GM12891 (cell line): ENCODE results near the gene LAYN.

Source experiments
- POLR2A ChIP-seq: IDR thresholded peaks from 2 replicates; pipeline ENCODE4 v1.6.1; 2011; ENCODE audit warnings: low read depth, low read length, control low read depth
- POLR2AphosphoS5 ChIP-seq: IDR thresholded peaks from 2 replicates; pipeline ENCODE4 v1.6.1; 2011; ENCODE audit warnings: low read depth, low read length, control low read depth
- SPI1 ChIP-seq: IDR thresholded peaks from 2 replicates; pipeline ENCODE4 v1.6.1; 2011; ENCODE audit warnings: low read depth, low read length, control low read depth
- TAF1 ChIP-seq: IDR thresholded peaks from 2 replicates; pipeline ENCODE4 v1.6.1; 2011; ENCODE audit warnings: low read depth, low read length, control low read depth

DNA sequence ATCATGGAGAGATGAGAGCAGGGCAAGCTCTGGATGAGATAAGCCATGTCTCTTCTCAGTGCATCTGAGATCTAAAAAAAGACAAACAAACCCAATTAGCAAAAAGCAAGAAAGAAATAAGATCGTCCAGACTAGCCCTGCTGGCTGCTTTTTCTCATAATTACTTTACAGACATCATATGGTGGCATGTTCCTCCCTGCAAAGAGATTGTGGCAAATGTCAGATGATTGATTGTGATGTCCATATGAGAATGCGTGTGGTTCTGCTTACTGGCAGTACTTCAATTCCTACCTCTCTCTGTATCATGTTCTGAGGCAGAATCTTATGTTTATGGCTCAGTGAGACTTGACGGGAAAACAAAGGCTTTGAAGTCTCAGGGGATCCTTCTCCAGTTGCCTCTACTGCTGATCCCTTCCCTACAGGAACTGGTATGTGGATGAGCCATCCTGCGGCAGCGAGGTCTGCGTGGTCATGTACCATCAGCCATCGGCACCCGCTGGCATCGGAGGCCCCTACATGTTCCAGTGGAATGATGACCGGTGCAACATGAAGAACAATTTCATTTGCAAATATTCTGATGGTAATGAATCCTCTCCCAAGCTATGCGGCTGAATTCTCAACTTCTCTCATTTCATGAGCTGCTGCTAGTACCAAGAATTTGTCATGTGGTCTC is 8.8 kb downstream of the LAYN start:
- TF ChIP-seq POLR2A (no peak), POLR2AphosphoS5 (no peak), TAF1 (no peak), SPI1 (no peak)
